ENCODE results near the gene HRAS. TPM values are rescaled to one million over a fixed set of nuclear protein-coding genes. Genes with fewer than 3 reads are reported as not detected.
A peak's percentile ranks its signal among the peaks of the same experiment; 100 is the strongest.

The HRAS gene
- total and polyA plus RNA-seq, 8 donors, result 10.4 to 130 (median 21.7) TPM

- Histone ChIP-seq H3K27me3 (no peaks in the 10 kb centered on the region), H3K27ac (no peak overlapping the region), H3K4me3 (no peak overlapping the region), H3K4me1 (no peaks in the 10 kb centered on the region), H3K9me3 (no peaks in the 10 kb centered on the region), H3K36me3 (peaks cover 12 to 47% (median 39%) of the 10 kb centered on the region in 3 donors)
- TF ChIP-seq, protein P1, sequence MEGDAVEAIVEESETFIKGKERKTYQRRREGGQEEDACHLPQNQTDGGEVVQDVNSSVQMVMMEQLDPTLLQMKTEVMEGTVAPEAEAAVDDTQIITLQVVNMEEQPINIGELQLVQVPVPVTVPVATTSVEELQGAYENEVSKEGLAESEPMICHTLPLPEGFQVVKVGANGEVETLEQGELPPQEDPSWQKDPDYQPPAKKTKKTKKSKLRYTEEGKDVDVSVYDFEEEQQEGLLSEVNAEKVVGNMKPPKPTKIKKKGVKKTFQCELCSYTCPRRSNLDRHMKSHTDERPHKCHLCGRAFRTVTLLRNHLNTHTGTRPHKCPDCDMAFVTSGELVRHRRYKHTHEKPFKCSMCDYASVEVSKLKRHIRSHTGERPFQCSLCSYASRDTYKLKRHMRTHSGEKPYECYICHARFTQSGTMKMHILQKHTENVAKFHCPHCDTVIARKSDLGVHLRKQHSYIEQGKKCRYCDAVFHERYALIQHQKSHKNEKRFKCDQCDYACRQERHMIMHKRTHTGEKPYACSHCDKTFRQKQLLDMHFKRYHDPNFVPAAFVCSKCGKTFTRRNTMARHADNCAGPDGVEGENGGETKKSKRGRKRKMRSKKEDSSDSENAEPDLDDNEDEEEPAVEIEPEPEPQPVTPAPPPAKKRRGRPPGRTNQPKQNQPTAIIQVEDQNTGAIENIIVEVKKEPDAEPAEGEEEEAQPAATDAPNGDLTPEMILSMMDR (IDR thresholded peaks at IDR 0.05), result no peak
- no peak for FAIRE-seq
- DNase-seq, result peak in 2 of 6 donors; percentile 35 to 74
- 94 to 96% methylated on average over 37 to 39 of the region's 39 CpGs for WGBS, 2 donors
- intact Hi-C loops (cut with DNase I), result no loop called here
- ATAC-seq, result no peak
Observed at GRCh38 chr11:498297-499181, 36.8 kb downstream of the HRAS start.

DNA sequence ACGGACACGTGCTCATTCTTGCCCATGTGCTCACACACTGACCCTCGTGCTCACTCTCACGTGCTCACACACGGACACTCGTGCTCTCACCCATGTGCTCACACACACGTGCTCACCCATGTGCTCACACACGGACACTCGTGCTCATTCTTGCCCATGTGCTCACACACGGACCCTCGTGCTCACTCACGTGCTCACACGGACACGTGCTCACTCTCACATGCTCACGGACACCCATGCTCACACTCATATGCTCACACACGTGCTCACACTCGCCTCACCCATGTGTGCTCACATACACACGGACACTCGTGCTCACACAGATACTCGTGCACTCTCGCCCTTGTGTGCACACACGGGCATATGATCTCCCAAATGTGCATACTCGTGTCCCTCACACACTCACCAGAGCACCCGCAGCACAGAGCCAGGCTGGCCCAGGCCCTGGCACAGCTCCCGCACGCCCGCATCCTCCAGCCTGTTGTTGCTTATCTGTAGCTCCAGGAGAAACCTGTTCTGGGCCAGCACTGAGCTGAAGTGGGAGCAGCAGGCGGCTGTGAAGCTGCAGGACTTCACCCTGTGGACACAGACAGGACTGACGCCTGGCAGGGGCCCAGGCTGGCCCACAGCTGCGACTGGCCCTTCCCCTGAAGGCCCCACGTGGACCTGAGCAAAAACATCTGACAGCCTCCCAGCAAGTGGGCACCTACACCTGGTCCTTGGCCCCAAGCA lies 37.6 kb downstream of the HRAS start:
- 94 to 96% methylated on average over 31 of the region's 31 CpGs for WGBS, 2 donors
- ATAC-seq, result no peak
- Histone ChIP-seq H3K27me3 (no peaks in the 10 kb centered on the region), H3K4me1 (no peaks in the 10 kb centered on the region), H3K4me3 (no peak overlapping the region), H3K27ac (no peak overlapping the region), H3K9me3 (no peaks in the 10 kb centered on the region), H3K36me3 (peaks cover 12 to 47% (median 39%) of the 10 kb centered on the region in 3 donors)
- TF ChIP-seq, protein P1 (IDR thresholded peaks at IDR 0.05), result no peak
- FAIRE-seq, result no peak
- peak in 2 of 6 donors; percentile 41 to 59 for DNase-seq
- intact Hi-C loops (cut with DNase I), result no loop called here

DNA sequence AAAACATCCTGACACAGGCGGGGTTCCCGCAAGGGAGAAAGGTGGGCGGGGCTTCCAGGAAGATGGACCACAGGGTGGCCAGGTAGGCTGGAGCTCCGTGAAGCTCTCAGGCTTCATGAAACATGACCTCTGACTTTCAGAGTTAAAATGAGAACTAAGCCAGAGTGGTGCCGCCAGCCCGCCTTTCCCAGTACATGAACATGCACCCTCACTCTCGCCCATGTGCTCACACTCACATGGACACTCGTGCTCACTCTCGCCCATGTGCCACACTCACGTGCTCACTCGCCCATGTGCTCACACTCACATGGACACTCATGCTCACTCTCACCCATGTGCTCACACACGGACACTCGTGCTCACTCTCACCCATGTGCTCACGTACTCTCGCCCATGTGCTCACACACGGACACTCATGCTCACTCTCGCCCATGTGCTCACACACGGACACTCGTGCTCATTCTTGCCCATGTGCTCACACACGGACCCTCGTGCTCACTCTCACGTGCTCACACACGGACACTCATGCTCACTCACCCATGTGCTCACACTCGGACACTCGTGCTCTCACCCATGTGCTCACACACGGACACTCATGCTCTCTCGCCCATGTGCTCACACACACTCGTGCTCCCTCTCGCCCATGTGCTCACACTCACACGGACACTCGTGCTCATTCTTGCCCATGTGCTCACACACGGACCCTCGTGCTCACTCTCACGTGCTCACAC lies 38.4 kb downstream of the HRAS start:
- no peak overlapping the region for H3K27ac ChIP-seq
- H3K36me3 ChIP-seq, result peaks cover 12 to 47% (median 39%) of the 10 kb centered on the region in 3 donors
- TF ChIP-seq, protein P1 (IDR thresholded peaks at IDR 0.05), result no peak
- WGBS, 2 donors, result 95% methylated on average over 34 of the region's 34 CpGs
- H3K9me3 ChIP-seq, result no peaks in the 10 kb centered on the region
- no peak overlapping the region for H3K4me3 ChIP-seq
- DNase-seq (peak in 2 of 6 donors; percentile 21 to 23), ATAC-seq (no peak), FAIRE-seq (no peak)
- no peaks in the 10 kb centered on the region for H3K4me1 ChIP-seq
- H3K27me3 ChIP-seq, result no peaks in the 10 kb centered on the region
- intact Hi-C loops (cut with DNase I), result no loop called here

DNA sequence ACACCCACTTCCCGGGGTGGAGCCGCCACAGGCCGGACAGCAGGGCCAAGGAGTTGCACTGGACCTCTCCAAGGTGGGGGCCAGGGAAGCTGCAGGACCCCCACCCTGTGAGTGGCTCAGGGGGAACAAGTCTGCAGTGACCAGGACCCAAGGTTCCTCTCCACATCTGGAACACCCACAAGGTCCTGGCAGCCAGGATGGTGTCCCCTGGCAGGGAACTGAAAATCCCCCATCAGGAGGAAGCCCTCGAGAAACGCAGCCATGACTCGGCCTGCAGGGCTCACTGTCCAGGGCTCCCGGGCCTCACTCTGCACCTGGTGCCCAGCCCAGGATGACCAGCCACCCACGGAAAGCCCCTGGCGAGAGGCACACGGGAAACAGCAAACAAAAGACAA lies 39.8 kb downstream of the HRAS start:
- intact Hi-C loops (cut with DNase I), result no loop called here
- ATAC-seq, result peak in 1 of 4 donors; percentile 10
- peak in 2 of 6 donors; percentile 18 to 53 for DNase-seq
- no peaks in the 10 kb centered on the region for H3K9me3 ChIP-seq
- TF ChIP-seq, protein P1 (IDR thresholded peaks at IDR 0.05), result no peak
- no peak overlapping the region for H3K27ac ChIP-seq
- H3K4me1 ChIP-seq, result no peaks in the 10 kb centered on the region
- no peak for FAIRE-seq
- peaks cover 12 to 42% (median 39%) of the 10 kb centered on the region in 3 donors for H3K36me3 ChIP-seq
- 71 to 74% methylated on average over 10 of the region's 10 CpGs for WGBS, 2 donors
- no peak overlapping the region for H3K4me3 ChIP-seq
- H3K27me3 ChIP-seq, result no peaks in the 10 kb centered on the region

Measured in pancreas (tissue), 10 donors.